K562 (cell line): ENCODE data around the gene PDZK1IP1. TPM values are rescaled to one million over a fixed set of nuclear protein-coding genes. Genes with fewer than 3 reads are reported as not detected.
A peak's percentile ranks its signal among the peaks of the same experiment; 100 is the strongest.

Experiments used
- ATAC-seq: fragments of 200-7000 bp; cut with Tn5 transposase; 3 replicates; pipeline ENCODE4 v1.9.1; 2020; ENCODE audit warnings: moderate library complexity
- BruUV-seq: library from RNA; stranded (reverse); fragments of 400-500 nt; replicated peaks from 2 replicates; lab custom pipeline; 2021; lab: Mats Ljungman, UMichigan
- CTCF ChIA-PET: fragments of 300-600 bp; formaldehyde crosslinking; extraction: SDS; loops from one replicate; lab custom pipeline; 2021; ENCODE audit warnings: low intra/inter-chr PET ratio; lab: Yijun Ruan, JAX
- POLR2A ChIA-PET: fragments of 300-600, 350-650 bp; sonication (Branson Sonifier 250); formaldehyde crosslinking; extraction: SDS; loops from one replicate; lab custom pipeline; 2021; ENCODE audit warnings: antibody characterized with exemption, inconsistent platforms; lab: Yijun Ruan, JAX
- DNase-seq, 4 experiments: peaks; one replicate each; pipeline versions ENCODE4 v3.0.0 to v3.0.0-alpha.2; 2011 to 2018; ENCODE audit warnings: low spot score in 3 of 4, mixed read lengths in 3 of 4; ENCODE audit errors: extremely low read depth in 1 of 4
- FAIRE-seq: peaks from 2 replicates; lab custom pipeline; 2011; peaks lifted over from hg19 to GRCh38; lab: Jason Lieb, UNC
- H2AFZ ChIP-seq: 2 replicates; pipeline ENCODE4 v1.6.0; 2011; ENCODE audit warnings: low read depth, low read length, control low read depth, inconsistent platforms
- H3K27ac ChIP-seq: fragments of 200-600 bp; 3 replicates; pipeline ENCODE4 v1.8.0; 2011; ENCODE audit warnings: low read depth, mild to moderate bottlenecking, control low read depth, inconsistent platforms, low read length, moderate library complexity, mixed read lengths; ENCODE audit errors: extremely low read depth
- H3K27me3 ChIP-seq, 2 experiments: fragments of 300-600 bp in 1 of 2; 2 replicates in 1 of 2; 3 replicates in 1 of 2; pipeline versions ENCODE4 v1.6.0 to v1.8.0; 2011; ENCODE audit warnings: inconsistent platforms in 2 of 2, low read length in 2 of 2, mild to moderate bottlenecking in 1 of 2, mixed read lengths in 1 of 2, moderate library complexity in 1 of 2; ENCODE audit not compliant: control insufficient read depth in 2 of 2, insufficient read depth in 2 of 2
- H3K36me3 ChIP-seq: fragments of 300-600 bp; 3 replicates; pipeline ENCODE4 v1.8.0; 2011; ENCODE audit warnings: mild to moderate bottlenecking, low read length, inconsistent platforms; ENCODE audit not compliant: control insufficient read depth, insufficient read depth
- H3K4me1 ChIP-seq, 2 experiments: fragments of 200-600 bp in 1 of 2; replicated peaks in 1 of 2; 2 replicates in 1 of 2; 3 replicates in 1 of 2; pipeline versions ENCODE4 v1.5.1 to v1.8.0; 2011; ENCODE audit warnings: inconsistent platforms in 2 of 2, low read length in 2 of 2, mild to moderate bottlenecking in 1 of 2, mixed read lengths in 1 of 2, moderate library complexity in 1 of 2; ENCODE audit not compliant: control insufficient read depth in 2 of 2, insufficient read depth in 2 of 2
- H3K4me2 ChIP-seq: 2 replicates; pipeline ENCODE4 v1.6.1; 2011; ENCODE audit warnings: low read length, control low read depth, inconsistent platforms, mixed read lengths; ENCODE audit not compliant: insufficient read depth
- H3K4me3 ChIP-seq: fragments of 200-600 bp; sonication (generic), shearing (Covaris generic); 2 replicates; pipeline ENCODE4 v1.5.1; 2016; ENCODE audit warnings: control low read depth, inconsistent platforms
- H3K79me2 ChIP-seq: fragments of 200-600 bp; 3 replicates; pipeline ENCODE4 v1.8.0; 2011; ENCODE audit warnings: low read length, inconsistent platforms; ENCODE audit not compliant: control insufficient read depth, insufficient read depth
- H3K9ac ChIP-seq, 2 experiments: 2 replicates each; pipeline versions ENCODE4 v1.6.0 to v1.6.1; 2011; ENCODE audit warnings: low read depth in 2 of 2, low read length in 2 of 2, control low read depth in 1 of 2, inconsistent platforms in 1 of 2, mild to moderate bottlenecking in 1 of 2, mixed read lengths in 1 of 2; ENCODE audit not compliant: insufficient read depth in 1 of 2
- H3K9me1 ChIP-seq: one replicate; pipeline ENCODE4 v1.6.0; 2011; ENCODE audit warnings: inconsistent platforms, mild to moderate bottlenecking, low read length, moderate library complexity; ENCODE audit not compliant: control insufficient read depth, insufficient read depth
- H3K9me3 ChIP-seq: replicated peaks from 2 replicates; pipeline ENCODE4 v1.5.1; 2011; ENCODE audit warnings: low read depth, low read length, inconsistent platforms; ENCODE audit not compliant: control insufficient read depth, insufficient read depth
- H4K20me1 ChIP-seq: replicated peaks from 2 replicates; pipeline ENCODE4 v1.6.1; 2011; ENCODE audit warnings: low read length, inconsistent platforms, mixed read lengths; ENCODE audit not compliant: control insufficient read depth, insufficient read depth
- EZH2 ChIP-seq: IDR thresholded peaks from 2 replicates; pipeline ENCODE4 v1.6.1; 2012; ENCODE audit warnings: low read depth, mild to moderate bottlenecking, inconsistent platforms, low read length, borderline replicate concordance
- HNRNPLL ChIP-seq: fragments of 200-400 bp; formaldehyde crosslinking; IDR thresholded peaks from 2 replicates; pipeline ENCODE4 v1.6.1; 2017; ENCODE audit warnings: low read length, low read depth, mild to moderate bottlenecking; ENCODE audit not compliant: poor library complexity, severe bottlenecking
- TFAP4 ChIP-seq: sonication (generic); formaldehyde crosslinking; IDR thresholded peaks from 2 replicates; pipeline ENCODE4 v1.8.0; 2022; ENCODE audit warnings: missing genetic modification reagents, mild to moderate bottlenecking, moderate library complexity, borderline replicate concordance
- WGBS: fragments of 100-300 bp; shearing (Covaris generic); methylation state at CpG from one replicate; pipeline ENCODE4 v1.1.6; 2016; ENCODE audit warnings: low coverage, mixed read lengths; ENCODE audit not compliant: insufficient coverage; ENCODE audit errors: missing lambda C conversion rate; 5-methylcytosine and 5-hydroxymethylcytosine counted together
- in situ Hi-C: fragments of 300-500 bp; cut with MboI; formaldehyde crosslinking; loops from 4 replicates; pipeline ENCODE4 v1.15.0; 2018; ENCODE audit warnings: inconsistent platforms, mixed read lengths
- intact Hi-C: fragments of 100-400 bp; cut with micrococcal nuclease; formaldehyde crosslinking; loops from 2 replicates; pipeline ENCODE4 v1.14.2; 2022
- polyA plus RNA-seq, 8 experiments: library from polyadenylated mRNA; depleted of rRNA in 4 of 8; stranded (reverse) in 5 of 8; unstranded in 3 of 8; fragments of >200 nt; fragmentation: Nextera tagmentation in 2 of 8; fragmentation: Illumina TruSeq in 1 of 8; extraction: Ambion mirVana in 2 of 8; extraction: Trizol in 1 of 8; gene quantifications; 2 replicates each; pipeline versions ENCODE4 v1.2.1 to v1.2.3, GENCODE V29; 2011 to 2014; ENCODE audit warnings: inconsistent platforms in 1 of 8, missing spikeins in 1 of 8
- total RNA-seq, 7 experiments: library from RNA; depleted of rRNA in 6 of 7; stranded (reverse); fragments of >200 nt in 6 of 7; fragmentation: Illumina TruSeq in 2 of 7; extraction: Trizol in 2 of 7; gene quantifications; 2 replicates each; pipeline versions ENCODE4 v1.2.1 to v1.2.3, GENCODE V29; 2011 to 2021; ENCODE audit warnings: low replicate concordance in 1 of 7

The PDZK1IP1 gene
- total and polyA plus RNA-seq, 9 of the 15 experiments (the other 6 are each of a cell fraction or from before 2014, with no cell fraction given) = 0.17 to 0.68 (median 0.53) TPM; not detected in 2

GRCh38 chr1:47187231-47187925 is 2.5 kb downstream of the PDZK1IP1 start:
- no TSS peak for BruUV-seq
- H3K9ac ChIP-seq = peak overlapping the region in 1 of 2 experiments; percentile 74; a peak in 2 of 4 replicates

More at GRCh38 chr1:47187231-47187925, 2.5 kb downstream of the PDZK1IP1 start:
- Histone ChIP-seq H3K27ac (no peak overlapping the region), H4K20me1 (no peaks in the 10 kb centered on the region), H3K4me3 (no peak overlapping the region), H3K4me2 (no peak overlapping the region), H2AFZ (peak overlapping the region; percentile 22; the same call in 1 of the 2 replicates), H3K4me1 (peaks cover 40 to 72% of the 10 kb centered on the region in 2 experiments), H3K9me1 (no peaks in the 10 kb centered on the region), H3K36me3 (no peaks in the 10 kb centered on the region), H3K27me3 (no peaks in the 10 kb centered on the region), H3K79me2 (no peaks in the 10 kb centered on the region), H3K9me3 (no peaks in the 10 kb centered on the region)
- ChIA-PET POLR2A (interaction anchor here (0.5 to 1.5 kb wide), 4 partner anchors 8 to 32 kb away, joined by 3 to 6 read pairs (median 4); no protein-coding TSS in a partner anchor), CTCF (no interaction called here)
- 67% methylated on average over 12 of the region's 12 CpGs for WGBS
- intact Hi-C loops = no loop called here
- peak; percentile 12 for TF ChIP-seq HNRNPLL
- TF ChIP-seq EZH2 = no peak
- 0 out of 2 replicates have a peak, but pooled peaks have one; percentile 32 for TF ChIP-seq TFAP4 (CRISPR knock-in tag)
- in situ Hi-C loops = loop anchor here (10.0 kb wide), 1 partner anchor 517 kb away; no protein-coding TSS in a partner anchor
- FAIRE-seq (no peak), ATAC-seq (no peak), DNase-seq (no peak)
